HG02943 (cell line): ENCODE data around the gene PROKR1.

ENCODE experiments used
- ATAC-seq: cut with Tn5 transposase; IDR thresholded peaks from one replicate; pipeline ENCODE4 v1.9.1; 2021; ENCODE audit warnings: mild to moderate bottlenecking, low read depth, moderate library complexity; ENCODE audit not compliant: unreplicated experiment

PROKR1 gene

GRCh38 chr2:68695971-68696370 lies 52.6 kb downstream of the PROKR1 start:
- ATAC-seq, result no peak

- no peak for ATAC-seq
Measured at GRCh38 chr2:68696554-68696953, 53.2 kb downstream of the PROKR1 start.

GRCh38 chr2:68698567-68699377 lies 55.4 kb downstream of the PROKR1 start:
- no peak for ATAC-seq

GRCh38 chr2:68700560-68700959 lies 57.2 kb downstream of the PROKR1 start:
- ATAC-seq, result no peak

GRCh38 chr2:68706637-68707036 lies 63.3 kb downstream of the PROKR1 start:
- no peak for ATAC-seq
